Kidney (tissue), 14 donors: ENCODE results near the gene MYO5A. TPM values are rescaled to one million over a fixed set of nuclear protein-coding genes. Genes with fewer than 3 reads are reported as not detected.

Experiments used
- DNase-seq, 5 donors: peaks; one replicate each; pipeline ENCODE4 v3.0.0-alpha.2; 2013 to 2020
- FAIRE-seq: peaks from 2 replicates; lab custom pipeline; 2012; peaks lifted over from hg19 to GRCh38; lab: Jason Lieb, UNC
- H3K27ac ChIP-seq, 2 donors: one replicate each; pipeline ENCODE4 v1.7.0; 2013; ENCODE audit warnings: low read depth in 2 of 2, low read length in 2 of 2, inconsistent platforms in 1 of 2
- H3K27me3 ChIP-seq: one replicate; pipeline ENCODE4 v1.7.1; 2013; ENCODE audit warnings: low read length, inconsistent platforms; ENCODE audit not compliant: control insufficient read depth, insufficient read depth
- H3K36me3 ChIP-seq, 3 donors: one replicate each; pipeline versions ENCODE4 v1.7.0 to v1.7.1; 2013; ENCODE audit warnings: low read length in 3 of 3, control low read depth in 1 of 3, inconsistent platforms in 1 of 3; ENCODE audit not compliant: insufficient read depth in 3 of 3, control insufficient read depth in 2 of 3
- H3K4me1 ChIP-seq, 3 donors: one replicate each; pipeline versions ENCODE4 v1.7.0 to v1.7.1; 2013; ENCODE audit warnings: low read length in 3 of 3, inconsistent platforms in 1 of 3, low read depth in 1 of 3; ENCODE audit not compliant: control insufficient read depth in 2 of 3, insufficient read depth in 2 of 3
- H3K4me3 ChIP-seq, 3 donors: one replicate each; pipeline versions ENCODE4 v1.7.0 to v1.8.1; 2013; ENCODE audit warnings: low read length in 3 of 3, control low read depth in 1 of 3, inconsistent platforms in 1 of 3
- H3K9ac ChIP-seq, 3 donors: one replicate each; pipeline versions ENCODE4 v1.7.0 to v1.7.1; 2013; ENCODE audit warnings: low read length in 3 of 3, control low read depth in 1 of 3, inconsistent platforms in 1 of 3
- H3K9me3 ChIP-seq, 3 donors: one replicate each; pipeline versions ENCODE4 v1.7.0 to v1.7.1; 2013; ENCODE audit warnings: low read length in 3 of 3, control low read depth in 1 of 3, inconsistent platforms in 1 of 3; ENCODE audit not compliant: control insufficient read depth in 2 of 3, insufficient read depth in 1 of 3
- intact Hi-C: fragments of 100-400 bp; cut with DNase I; formaldehyde crosslinking; loops from one replicate; pipeline ENCODE4 v1.11.1; 2022
- microRNA-seq: library from miRNA; unstranded; fragments of <30 nt; microRNA quantifications from one replicate; pipeline ENCODE4 v1.2.0, GENCODE V29; 2020
- polyA plus RNA-seq: library from polyadenylated mRNA; stranded (reverse); fragments of 350-450 nt; fragmentation: Illumina TruSeq; extraction: RNeasy Lipid Tissue Mini Kit (QIAGEN cat#74804); gene quantifications from one replicate; pipeline ENCODE4 v1.2.3, GENCODE V29; 2014; ENCODE audit warnings: low read depth, low replicate concordance; ENCODE audit not compliant: insufficient read depth
- total RNA-seq: library from RNA; stranded (reverse); fragmentation: NEBNext Ultra II Directional; extraction: Animal tissue kit (Norgen Biotek cat#: 25700); gene quantifications from one replicate; pipeline ENCODE4 v1.2.1, GENCODE V29; 2021
- TF ChIP-seq, protein P1 (sequence below): IDR thresholded peaks from 3 replicates; pipeline ENCODE4 v1.5.1; 2012; ENCODE audit warnings: mild to moderate bottlenecking, moderate library complexity, borderline replicate concordance; ENCODE audit not compliant: insufficient read depth; ENCODE audit errors: extremely low read depth
- donor health status: control.
- donor health status: control.
- donor health status: control.
- donor health status: control.
- donor health status: control.
- donor health status: DM: yes; HTN: yes; CAD: no.
- donor health status: Normal renal cell carcinoma (clear cell type).

The MYO5A gene
- total and polyA plus RNA-seq, 2 donors from 2014 or later = 3.5 to 32.9 TPM

DNA sequence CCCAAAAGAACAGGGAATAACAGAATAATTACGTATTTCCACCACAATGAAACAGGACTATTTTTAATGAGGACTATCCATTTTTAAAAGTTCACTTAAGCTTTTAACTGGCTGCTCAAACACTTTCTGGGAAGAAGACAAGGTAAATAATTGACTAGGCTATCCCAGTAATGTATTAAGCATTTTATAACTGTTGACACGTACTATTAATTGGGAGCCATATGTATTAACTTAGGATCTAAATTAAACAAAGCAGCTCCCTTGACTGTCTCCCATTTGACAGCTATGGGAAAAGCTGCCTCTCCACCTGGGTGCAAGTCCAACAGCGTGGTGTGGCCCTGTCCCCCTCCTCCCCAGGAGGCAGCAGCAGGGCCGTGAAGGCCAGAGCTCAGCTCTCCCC is 269.2 kb downstream of the MYO5A start:
- TF ChIP-seq, protein P1, sequence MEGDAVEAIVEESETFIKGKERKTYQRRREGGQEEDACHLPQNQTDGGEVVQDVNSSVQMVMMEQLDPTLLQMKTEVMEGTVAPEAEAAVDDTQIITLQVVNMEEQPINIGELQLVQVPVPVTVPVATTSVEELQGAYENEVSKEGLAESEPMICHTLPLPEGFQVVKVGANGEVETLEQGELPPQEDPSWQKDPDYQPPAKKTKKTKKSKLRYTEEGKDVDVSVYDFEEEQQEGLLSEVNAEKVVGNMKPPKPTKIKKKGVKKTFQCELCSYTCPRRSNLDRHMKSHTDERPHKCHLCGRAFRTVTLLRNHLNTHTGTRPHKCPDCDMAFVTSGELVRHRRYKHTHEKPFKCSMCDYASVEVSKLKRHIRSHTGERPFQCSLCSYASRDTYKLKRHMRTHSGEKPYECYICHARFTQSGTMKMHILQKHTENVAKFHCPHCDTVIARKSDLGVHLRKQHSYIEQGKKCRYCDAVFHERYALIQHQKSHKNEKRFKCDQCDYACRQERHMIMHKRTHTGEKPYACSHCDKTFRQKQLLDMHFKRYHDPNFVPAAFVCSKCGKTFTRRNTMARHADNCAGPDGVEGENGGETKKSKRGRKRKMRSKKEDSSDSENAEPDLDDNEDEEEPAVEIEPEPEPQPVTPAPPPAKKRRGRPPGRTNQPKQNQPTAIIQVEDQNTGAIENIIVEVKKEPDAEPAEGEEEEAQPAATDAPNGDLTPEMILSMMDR = no peak
- Histone ChIP-seq H3K27me3 (no peaks in the 10 kb centered on the region), H3K4me1 (peaks cover 0 to 12% (median 5%) of the 10 kb centered on the region in 3 donors), H3K9ac (no peak overlapping the region), H3K27ac (peak overlapping the region in 1 of 2 donors; percentile 12), H3K4me3 (no peak overlapping the region), H3K36me3 (no peaks in the 10 kb centered on the region), H3K9me3 (no peaks in the 10 kb centered on the region)
- FAIRE-seq (no peak), DNase-seq (no peak)
- intact Hi-C loops = no loop called here

DNA sequence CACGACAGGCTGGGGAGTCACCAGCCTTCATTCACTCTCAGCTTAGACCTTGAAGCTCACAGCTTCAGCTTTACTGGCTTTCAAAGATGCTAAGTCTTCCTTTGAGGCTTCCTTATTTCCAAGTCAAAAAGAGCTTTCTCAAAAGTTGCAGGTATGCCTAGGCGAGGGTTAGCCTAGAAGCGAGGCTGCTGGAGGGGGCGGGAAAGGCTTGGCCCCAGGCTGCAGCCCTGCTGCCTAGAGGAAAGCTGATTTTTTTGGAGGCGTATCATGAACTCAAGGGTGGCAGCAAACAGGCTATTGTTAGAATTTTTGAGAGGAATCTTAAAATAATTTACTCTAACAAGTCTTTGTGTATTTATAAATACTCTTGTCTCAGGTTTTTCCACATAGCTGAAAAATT is 270.2 kb downstream of the MYO5A start:
- Histone ChIP-seq H3K4me3 (no peak overlapping the region), H3K4me1 (peaks cover 0 to 12% (median 5%) of the 10 kb centered on the region in 3 donors), H3K9me3 (no peaks in the 10 kb centered on the region), H3K27me3 (no peaks in the 10 kb centered on the region), H3K9ac (no peak overlapping the region), H3K27ac (no peak overlapping the region), H3K36me3 (no peaks in the 10 kb centered on the region)
- DNase-seq = no peak
- FAIRE-seq = no peak
- intact Hi-C loops = no loop called here
- TF ChIP-seq, protein P1 = no peak

DNA sequence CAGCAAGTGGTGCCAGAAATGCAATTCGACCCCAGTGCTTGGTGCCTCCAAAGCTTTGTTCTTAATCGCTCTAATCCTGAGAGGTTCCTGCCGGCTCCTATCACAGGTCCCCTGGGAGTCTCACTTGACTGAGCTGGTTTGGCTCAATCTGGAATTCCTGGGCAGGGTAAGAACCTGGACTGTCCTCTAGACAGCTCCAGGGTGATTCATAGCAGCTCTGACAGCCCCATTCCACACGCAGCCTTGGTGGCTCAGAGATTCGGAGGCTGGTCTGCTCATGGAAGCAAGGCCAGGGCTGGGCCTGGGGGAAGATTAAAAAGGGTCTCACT is 271.0 kb downstream of the MYO5A start:
- H3K9ac ChIP-seq = no peak overlapping the region
- intact Hi-C loops = no loop called here
- H3K4me1 ChIP-seq = peaks cover 0 to 12% (median 4%) of the 10 kb centered on the region in 3 donors
- DNase-seq (peak in 3 of 5 donors; percentile 20 to 56 (median 28)), FAIRE-seq (no peak)
- no peaks in the 10 kb centered on the region for H3K36me3 ChIP-seq
- TF ChIP-seq, protein P1 = no peak
- no peaks in the 10 kb centered on the region for H3K27me3 ChIP-seq
- no peaks in the 10 kb centered on the region for H3K9me3 ChIP-seq
- no peak overlapping the region for H3K4me3 ChIP-seq
- H3K27ac ChIP-seq = peak overlapping the region; percentile 36 to 42

Small RNAs within 50 kb of the gene (microRNA-seq; reads per million reads assigned to microRNA genes)
- gene MIR1266 = not detected

Other genes with a start within 250 kb of the MYO5A start
- gene MYO5C, start 233.1 kb downstream of the MYO5A start, total RNA-seq = 41.6 TPM
- gene MYO5C, start 233.1 kb downstream of the MYO5A start, polyA plus RNA-seq = 4.6 TPM
- 160 TPM for gene ARPP19, start 40.1 kb upstream of the MYO5A start, total RNA-seq
- 43.0 TPM for gene ARPP19, start 40.1 kb upstream of the MYO5A start, polyA plus RNA-seq
- 38.2 TPM for gene ATOSA, start 150.5 kb upstream of the MYO5A start, total RNA-seq
- gene ATOSA, start 150.5 kb upstream of the MYO5A start, polyA plus RNA-seq = 17.3 TPM